Stomach (tissue), 4 donors: Measurements from ENCODE around the gene TEX51.

Experiments used
- CTCF ChIP-seq, 7 experiments: fragments of 450-650 bp in 4 of 7; fragments of 200-600 bp in 3 of 7; sonication (generic) in 3 of 7; IDR thresholded peaks; one replicate each; pipeline ENCODE4 v1.5.1; 2016 to 2019; ENCODE audit warnings: antibody characterized with exemption in 7 of 7, control low read depth in 2 of 7, mild to moderate bottlenecking in 1 of 7
- EP300 ChIP-seq: sonication (generic); formaldehyde crosslinking; IDR thresholded peaks from one replicate; pipeline ENCODE4 v1.6.1; 2017; ENCODE audit warnings: antibody characterized with exemption
- POLR2A ChIP-seq, 4 donors: fragments of 450-650 bp; IDR thresholded peaks; one replicate each; pipeline ENCODE4 v1.6.1; 2016; ENCODE audit warnings: antibody characterized with exemption in 4 of 4, control low read depth in 2 of 4, mild to moderate bottlenecking in 1 of 4, moderate library complexity in 1 of 4
- POLR2AphosphoS5 ChIP-seq, 3 donors: sonication (generic); formaldehyde crosslinking; IDR thresholded peaks; one replicate each; pipeline ENCODE4 v1.6.1; 2016; ENCODE audit warnings: antibody characterized with exemption in 3 of 3

DNA sequence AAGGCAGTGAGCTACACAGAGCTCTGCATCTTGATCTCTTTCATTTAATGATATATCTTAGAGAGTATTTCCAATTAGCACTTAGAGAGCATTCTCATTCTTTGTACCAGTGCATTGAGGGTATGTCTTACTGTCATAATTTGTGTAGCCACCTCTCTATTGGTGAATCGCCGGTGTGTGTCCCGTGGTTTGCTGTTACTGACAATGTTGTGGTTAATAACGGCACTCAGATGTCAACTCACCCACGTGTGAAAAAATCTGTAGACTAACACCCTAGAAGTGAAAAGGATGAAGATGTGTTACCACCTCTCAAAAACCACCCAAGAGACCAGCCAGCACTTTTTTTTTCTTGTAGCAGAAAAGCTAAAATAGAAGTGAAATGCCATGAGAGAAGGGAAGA is 37.1 kb downstream of the TEX51 start:
- no peak for TF ChIP-seq CTCF (IDR thresholded peaks at IDR 0.05)
- TF ChIP-seq POLR2AphosphoS5 (IDR thresholded peaks at IDR 0.05): no peak
- no peak for TF ChIP-seq POLR2A (IDR thresholded peaks at IDR 0.05)
- no peak for TF ChIP-seq EP300
